Measurements from ENCODE around the gene GPATCH2.

GPATCH2 gene

GRCh38 chr1:217630711-217631591, at the start of gene GPATCH2, which contains the start of gene SPATA17:
Gene GPATCH2, minus strand, starts transcription at chr1:217631090. Its CDS starts 119 bp downstream, at chr1:217630971.
Gene SPATA17, plus strand, starts transcription at chr1:217631344. Its CDS starts 35 bp downstream, at chr1:217631379.
- in situ Hi-C loops (cut with HindIII; ENCODE audit: low sequenced_read_pairs): no loop called here

DNA sequence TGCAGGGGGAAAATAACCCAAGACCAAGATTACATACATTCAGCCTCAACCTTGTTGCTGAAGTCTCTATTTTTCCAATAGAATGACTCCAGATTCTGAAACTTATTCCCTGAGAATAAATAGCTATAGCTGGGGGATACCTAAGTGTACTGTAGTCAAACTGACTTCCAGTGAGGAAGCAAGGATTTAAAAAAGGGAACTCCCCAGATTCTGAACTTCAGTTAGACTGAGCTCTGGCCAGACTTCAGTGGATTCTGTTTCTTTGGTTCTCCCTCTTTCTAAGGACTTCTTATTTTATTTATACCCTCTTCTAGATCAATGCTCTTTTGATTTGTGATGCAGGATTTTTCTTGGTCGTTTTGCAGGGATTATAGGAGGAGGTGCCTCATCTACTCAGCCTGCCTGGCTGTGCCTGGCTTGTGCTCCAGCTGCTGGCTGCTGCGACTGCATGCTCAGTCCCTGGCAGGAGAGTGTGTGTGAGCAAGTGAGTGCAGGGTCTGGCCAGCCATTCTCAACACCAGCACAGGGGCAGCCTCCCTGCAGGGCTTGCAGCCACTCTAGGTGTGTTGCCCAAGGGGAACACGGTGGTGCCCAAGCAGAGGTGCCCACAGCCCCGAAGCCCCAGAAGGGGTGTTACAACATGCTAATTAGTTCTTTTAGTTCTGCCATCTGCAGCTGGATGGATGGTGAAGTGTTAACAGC, 43.3 kb upstream of the GPATCH2 start:
- in situ Hi-C loops (cut with HindIII; ENCODE audit: low sequenced_read_pairs): no loop called here

- in situ Hi-C loops (cut with HindIII; ENCODE audit: low sequenced_read_pairs): no loop called here
Observed at GRCh38 chr1:217673387-217673786, 42.5 kb upstream of the GPATCH2 start.

- in situ Hi-C loops (cut with HindIII; ENCODE audit: low sequenced_read_pairs): no loop called here
Observed at GRCh38 chr1:217668351-217668940, 37.6 kb upstream of the GPATCH2 start.

DNA sequence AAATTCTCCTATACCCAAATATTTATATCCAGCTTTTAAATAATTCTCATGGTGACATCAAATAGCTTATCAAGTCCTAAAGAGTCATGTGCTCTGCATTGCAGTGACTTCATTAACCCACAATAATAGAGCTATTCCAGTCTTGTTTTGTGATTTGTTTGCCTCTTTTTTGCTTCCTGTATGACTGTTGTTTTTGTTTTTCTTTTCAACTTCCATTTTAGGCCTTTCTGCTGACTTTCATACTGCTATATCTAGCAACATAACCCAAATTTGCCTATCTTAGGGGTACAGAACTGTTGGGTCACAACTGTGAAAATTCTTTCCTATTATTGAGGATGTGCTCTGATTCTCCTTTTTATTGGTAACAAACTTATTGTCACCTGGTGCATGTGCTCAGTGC, 30.5 kb upstream of the GPATCH2 start:
- in situ Hi-C loops (cut with HindIII; ENCODE audit: low sequenced_read_pairs): no loop called here

DNA sequence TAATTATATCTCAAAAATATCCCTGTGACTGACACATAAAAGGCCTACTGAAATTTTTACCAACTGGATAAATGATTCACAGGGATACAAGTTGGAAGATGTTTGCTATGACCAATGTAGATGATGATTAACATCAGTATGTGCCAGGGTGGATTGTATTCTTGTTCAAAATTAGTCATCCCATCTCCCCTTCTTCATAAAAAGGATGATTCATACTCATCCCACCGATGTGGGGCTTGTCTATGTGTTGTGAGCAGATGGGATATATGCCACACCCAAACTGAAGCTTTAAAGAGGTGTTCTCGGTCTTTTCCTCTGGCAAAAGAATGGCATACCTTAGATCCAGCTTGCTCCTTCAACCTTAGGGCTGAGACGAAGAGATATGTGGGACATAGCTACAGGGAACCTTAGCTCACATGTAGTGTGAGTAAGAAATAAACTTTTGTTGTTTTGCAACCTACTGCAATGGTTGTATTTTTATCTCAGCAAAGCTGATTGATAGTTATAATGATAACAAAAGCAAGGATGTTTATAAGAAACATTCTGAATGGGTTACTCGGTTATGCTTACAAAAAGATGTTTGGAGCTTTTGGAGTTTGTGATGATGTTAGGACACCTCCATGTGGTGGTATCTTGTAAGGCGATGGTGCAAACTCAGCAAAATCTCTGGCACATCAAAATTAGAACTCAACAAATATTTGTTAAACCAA, 29.6 kb upstream of the GPATCH2 start:
- in situ Hi-C loops (cut with HindIII; ENCODE audit: low sequenced_read_pairs): no loop called here

DNA sequence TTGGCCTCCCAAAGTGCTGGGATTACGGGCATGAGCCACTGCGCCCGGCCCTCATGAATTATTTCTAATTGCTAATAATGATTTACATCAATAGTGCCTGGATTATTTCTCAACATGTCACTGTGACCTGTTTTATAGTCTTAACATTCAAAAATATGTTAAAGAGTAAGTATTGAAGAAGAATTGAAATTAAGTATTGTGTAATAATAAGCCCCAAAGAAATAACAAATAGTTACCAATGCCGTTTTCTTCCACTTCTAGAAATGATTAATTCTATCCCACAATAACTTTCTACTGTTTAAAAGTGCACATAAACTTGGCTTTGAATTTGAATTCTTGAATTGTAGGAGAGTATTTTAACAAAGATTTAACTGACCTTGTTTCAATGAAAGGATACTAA, 19.8 kb upstream of the GPATCH2 start:
- in situ Hi-C loops (cut with HindIII; ENCODE audit: low sequenced_read_pairs): no loop called here

GRCh38 chr1:217647791-217648190, 16.9 kb upstream of the GPATCH2 start:
- in situ Hi-C loops (cut with HindIII; ENCODE audit: low sequenced_read_pairs): no loop called here

DNA sequence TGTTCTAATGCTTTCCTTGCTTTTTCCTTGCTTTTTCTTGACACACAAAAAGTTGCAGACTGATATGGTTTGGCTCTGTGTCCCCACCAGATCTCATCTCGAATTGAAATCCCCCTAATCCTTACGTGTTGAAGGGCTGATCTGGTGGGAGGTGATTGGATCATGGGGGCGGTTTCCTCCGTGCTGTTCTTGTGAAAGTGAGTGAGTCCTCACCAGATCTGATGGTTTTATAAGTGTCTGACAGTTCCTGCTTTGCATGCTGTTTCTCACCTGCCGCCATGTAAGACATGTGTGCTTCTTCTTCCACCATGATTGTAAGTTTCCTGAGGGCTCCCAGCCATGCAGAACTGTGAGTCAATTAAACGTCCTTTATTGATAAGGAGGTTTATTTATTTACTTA, 11.6 kb upstream of the GPATCH2 start:
- in situ Hi-C loops (cut with HindIII; ENCODE audit: low sequenced_read_pairs): no loop called here

DNA sequence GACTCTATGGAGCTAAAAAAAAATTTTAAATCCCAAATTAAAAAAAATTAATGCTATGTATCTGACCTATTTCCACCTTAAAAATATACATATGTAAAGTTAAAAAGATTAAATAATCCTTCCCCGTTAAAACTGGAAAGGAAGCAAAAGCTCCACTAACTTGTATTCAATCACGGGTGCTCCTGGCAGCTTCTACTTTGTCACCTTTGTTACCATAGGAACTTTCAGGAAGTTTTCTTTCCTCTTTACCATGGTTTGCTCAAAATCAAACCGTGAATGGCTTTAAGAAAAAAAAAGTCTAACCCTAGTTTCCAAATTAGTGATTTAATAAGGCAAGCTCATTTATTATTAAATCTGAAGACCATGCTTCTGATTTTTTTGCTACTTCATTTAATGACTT, 3.5 kb downstream of the GPATCH2 start:
- in situ Hi-C loops (cut with HindIII; ENCODE audit: low sequenced_read_pairs): no loop called here

- in situ Hi-C loops (cut with HindIII; ENCODE audit: low sequenced_read_pairs): no loop called here
Observed at GRCh38 chr1:217626321-217626720, 4.6 kb downstream of the GPATCH2 start.

- in situ Hi-C loops (cut with HindIII; ENCODE audit: low sequenced_read_pairs): no loop called here
Observed at GRCh38 chr1:217622042-217622441, 8.8 kb downstream of the GPATCH2 start.

DNA sequence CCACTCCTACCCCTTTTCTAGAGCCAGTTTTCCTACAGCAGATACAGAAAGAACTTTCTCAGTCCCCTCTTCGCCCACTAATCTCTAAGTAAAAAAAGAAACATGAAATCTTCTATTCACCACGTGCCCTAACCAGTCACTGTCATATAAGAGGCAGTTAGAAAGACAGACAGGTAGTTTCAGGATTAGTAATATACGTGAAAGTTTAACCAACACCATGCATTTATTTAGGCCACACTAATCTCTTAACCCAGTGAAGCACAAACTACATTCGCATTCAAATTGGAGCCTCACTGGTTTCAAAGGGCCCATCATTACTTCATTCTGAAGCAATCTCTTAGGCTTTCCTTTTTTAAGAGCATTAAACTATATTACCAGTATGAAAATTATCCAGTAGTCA, 10.1 kb downstream of the GPATCH2 start:
- in situ Hi-C loops (cut with HindIII; ENCODE audit: low sequenced_read_pairs): no loop called here

- in situ Hi-C loops (cut with HindIII; ENCODE audit: low sequenced_read_pairs): no loop called here
Observed at GRCh38 chr1:217617126-217617525, 13.8 kb downstream of the GPATCH2 start.

DNA sequence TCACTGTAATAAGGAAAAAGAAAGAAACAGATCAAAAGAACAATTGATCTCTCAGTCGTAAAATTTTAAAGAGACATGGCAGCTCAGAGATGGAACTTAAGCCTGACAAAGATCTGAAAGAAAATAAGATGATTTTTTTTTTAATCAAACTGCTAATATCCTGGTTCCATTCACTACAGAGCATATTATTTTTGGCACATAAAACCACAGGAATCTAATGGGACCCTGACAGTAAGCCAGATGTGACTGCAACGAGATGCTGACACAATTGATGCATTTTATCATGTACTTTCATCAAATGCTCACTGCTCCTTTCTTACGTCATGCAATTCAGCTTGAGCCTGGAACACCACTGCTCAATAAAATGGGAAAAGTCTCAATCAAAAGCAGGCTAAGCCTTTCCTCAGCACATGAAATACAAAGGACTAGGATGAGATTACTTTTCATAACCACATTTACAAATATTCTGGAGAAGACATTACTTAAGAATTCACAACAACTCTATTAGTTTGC, 16.6 kb downstream of the GPATCH2 start:
- in situ Hi-C loops (cut with HindIII; ENCODE audit: low sequenced_read_pairs): no loop called here

- in situ Hi-C loops (cut with HindIII; ENCODE audit: low sequenced_read_pairs): loop anchor here (5.0 kb wide), 1 partner anchor 33 kb away; no protein-coding TSS in a partner anchor
Observed at GRCh38 chr1:217605390-217605789, 25.5 kb downstream of the GPATCH2 start.

GRCh38 chr1:217602380-217602779, 28.5 kb downstream of the GPATCH2 start:
- in situ Hi-C loops (cut with HindIII; ENCODE audit: low sequenced_read_pairs): no loop called here

- in situ Hi-C loops (cut with HindIII; ENCODE audit: low sequenced_read_pairs): no loop called here
Observed at GRCh38 chr1:217599154-217599553, 31.7 kb downstream of the GPATCH2 start.

DNA sequence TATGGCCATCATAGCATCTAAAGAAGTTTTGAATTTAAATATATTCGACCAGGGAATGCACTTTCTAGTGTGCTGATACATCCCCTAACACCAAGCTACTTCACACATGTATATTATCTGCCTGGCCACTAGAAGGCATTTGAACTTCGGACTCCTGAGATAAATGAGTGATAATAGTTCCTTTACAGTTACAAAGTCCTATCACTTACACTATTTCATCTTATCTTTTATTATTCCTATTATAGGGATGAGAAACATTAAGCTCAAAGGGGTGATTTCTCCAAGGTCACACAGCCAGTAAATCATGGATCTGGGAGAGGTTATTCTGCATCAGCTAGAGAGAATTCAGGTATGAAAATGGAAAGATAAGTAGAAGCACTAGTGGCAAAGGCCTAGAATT, 40.3 kb downstream of the GPATCH2 start:
- in situ Hi-C loops (cut with HindIII; ENCODE audit: low sequenced_read_pairs): no loop called here

DNA sequence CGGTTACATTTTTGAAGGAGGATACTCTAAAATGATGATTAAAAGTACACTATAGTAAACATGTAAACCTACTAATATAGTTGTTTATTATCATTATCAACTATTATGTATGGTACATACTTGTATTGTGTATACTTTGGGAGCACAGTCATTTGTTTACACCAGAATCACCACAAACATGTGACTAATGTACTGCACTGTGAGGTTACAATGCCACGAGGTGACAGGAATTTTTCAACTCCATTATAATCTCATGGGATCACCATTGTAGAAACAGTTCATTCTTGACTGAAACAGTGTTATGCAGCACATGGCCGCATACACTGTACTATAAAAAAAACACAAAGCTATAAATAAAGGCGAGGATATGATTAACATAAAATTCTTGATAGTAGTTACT, 44.3 kb downstream of the GPATCH2 start:
- in situ Hi-C loops (cut with HindIII; ENCODE audit: low sequenced_read_pairs): no loop called here

- in situ Hi-C loops (cut with HindIII; ENCODE audit: low sequenced_read_pairs): no loop called here
Observed at GRCh38 chr1:217585577-217585976, 45.3 kb downstream of the GPATCH2 start.

Data from endothelial cell of hepatic sinusoid (primary cell).